CD4-positive, alpha-beta memory T cell (primary cell): ENCODE measurements around the gene AMIGO3. TPM values are rescaled to one million over a fixed set of nuclear protein-coding genes. Genes with fewer than 3 reads are reported as not detected.

Experiments
- CTCF ChIA-PET: fragments of 350-600 bp; sonication (Branson Sonifier 250); formaldehyde crosslinking; loops from one replicate; lab custom pipeline; 2021; ENCODE audit warnings: inconsistent platforms; ENCODE audit not compliant: partially characterized antibody; lab: Charles Lee
- POLR2A ChIA-PET: fragments of 350-600 bp; sonication (Branson Sonifier 250); formaldehyde crosslinking; loops from one replicate; lab custom pipeline; 2021; ENCODE audit not compliant: partially characterized antibody; lab: Charles Lee
- DNase-seq, 5 donors: peaks; one replicate each; pipeline versions ENCODE4 v3.0.0 to v3.0.0-alpha.2; 2020 to 2022; ENCODE audit warnings: mixed read lengths in 1 of 5
- H3K27ac ChIP-seq: one replicate; pipeline ENCODE4 v1.7.0; 2013; ENCODE audit warnings: low read depth, low read length
- H3K27me3 ChIP-seq: 2 replicates; pipeline ENCODE4 v1.7.0; 2013; ENCODE audit warnings: mild to moderate bottlenecking, low read length, moderate library complexity; ENCODE audit not compliant: insufficient read depth
- H3K36me3 ChIP-seq: 2 replicates; pipeline ENCODE4 v1.7.0; 2013; ENCODE audit warnings: mild to moderate bottlenecking, low read length, moderate library complexity; ENCODE audit not compliant: insufficient read depth
- H3K4me1 ChIP-seq: 2 replicates; pipeline ENCODE4 v1.7.0; 2013; ENCODE audit warnings: mild to moderate bottlenecking, low read length, moderate library complexity; ENCODE audit not compliant: insufficient read depth
- H3K4me3 ChIP-seq, 2 donors: one replicate each; pipeline ENCODE4 v1.7.0; 2013; ENCODE audit warnings: low read length in 2 of 2, mild to moderate bottlenecking in 1 of 2
- H3K9me3 ChIP-seq, 2 donors: one replicate each; pipeline ENCODE4 v1.7.0; 2013; ENCODE audit warnings: low read length in 2 of 2, control low read depth in 1 of 2; ENCODE audit not compliant: control insufficient read depth in 1 of 2
- H3K27ac Mint-ChIP-seq, 7 donors: one replicate each; pipeline ENCODE4 v1.8.0; 2020 to 2021; ENCODE audit warnings: mixed read lengths in 7 of 7, mild to moderate bottlenecking in 6 of 7, inconsistent platforms in 3 of 7, moderate library complexity in 3 of 7
- H3K27me3 Mint-ChIP-seq, 2 donors: one replicate each; pipeline ENCODE4 v1.8.0; 2020 to 2021; ENCODE audit warnings: mixed read lengths in 2 of 2
- H3K36me3 Mint-ChIP-seq, 2 donors: one replicate each; pipeline ENCODE4 v1.8.0; 2020 to 2021; ENCODE audit warnings: mixed read lengths in 2 of 2, inconsistent platforms in 1 of 2, mild to moderate bottlenecking in 1 of 2
- H3K4me1 Mint-ChIP-seq, 4 donors: one replicate each; pipeline ENCODE4 v1.8.0; 2020 to 2021; ENCODE audit warnings: mixed read lengths in 4 of 4, mild to moderate bottlenecking in 1 of 4
- H3K4me3 Mint-ChIP-seq, 8 donors: one replicate each; pipeline ENCODE4 v1.8.0; 2020 to 2021; ENCODE audit warnings: mixed read lengths in 8 of 8, mild to moderate bottlenecking in 7 of 8, moderate library complexity in 6 of 8, inconsistent platforms in 3 of 8
- H3K9me3 Mint-ChIP-seq, 8 donors: one replicate each; pipeline ENCODE4 v1.8.0; 2020 to 2021; ENCODE audit warnings: mixed read lengths in 8 of 8, mild to moderate bottlenecking in 5 of 8, inconsistent platforms in 3 of 8, moderate library complexity in 1 of 8
- intact Hi-C: fragments of 100-400 bp; cut with micrococcal nuclease; formaldehyde crosslinking; loops from one replicate; pipeline ENCODE4 v1.15.1; 2023
- polyA plus RNA-seq, 2 donors: library from polyadenylated mRNA; unstranded; fragments of 300-500 nt; fragmentation: Illumina TruSeq; gene quantifications; one replicate each; pipeline ENCODE4 v1.2.3, GENCODE V29; 2021
- total RNA-seq, 2 experiments: library from RNA; stranded (reverse); gene quantifications; one replicate each; pipeline ENCODE4 v1.2.3, GENCODE V29; 2021

Gene AMIGO3
- total and polyA plus RNA-seq, 4 experiments from 2014 or later = not detected

- Mint-ChIP-seq H3K4me1 (peaks cover 8 to 33% (median 22%) of the 10 kb centered on the region in 4 donors), H3K27me3 (no peaks in the 10 kb centered on the region), H3K36me3 (peaks cover 0 to 25% of the 10 kb centered on the region in 2 donors), H3K4me3 (peak overlapping the region in 4 of 8 donors; percentile 21 to 46 (median 26)), H3K27ac (no peak overlapping the region), H3K9me3 (no peaks in the 10 kb centered on the region)
- POLR2A ChIA-PET = interaction anchor here (0.6 to 1.0 kb wide), 2 partner anchors 11 to 122 kb away, joined by 3 read pairs; no protein-coding TSS in a partner anchor
- H3K4me1 ChIP-seq = peaks cover 26% of the 10 kb centered on the region
- no peaks in the 10 kb centered on the region for H3K27me3 ChIP-seq
- H3K4me3 ChIP-seq = no peak overlapping the region
- peak in 1 of 5 donors; percentile 24 for DNase-seq
- no peak overlapping the region for H3K27ac ChIP-seq
- H3K36me3 ChIP-seq = peaks cover 12% of the 10 kb centered on the region
- no peaks in the 10 kb centered on the region for H3K9me3 ChIP-seq
- intact Hi-C loops = no loop called here
- CTCF ChIA-PET = interaction anchor here (2.7 kb wide), 1 partner anchor 13 kb away, joined by 9 read pairs; no protein-coding TSS in a partner anchor
Observed at GRCh38 chr3:49717211-49717958, 2.1 kb downstream of the AMIGO3 start.

GRCh38 chr3:49716691-49717210 is 2.7 kb downstream of the AMIGO3 start:
- Histone ChIP-seq H3K9me3 (no peaks in the 10 kb centered on the region), H3K27me3 (no peaks in the 10 kb centered on the region), H3K4me3 (no peak overlapping the region), H3K4me1 (peaks cover 25% of the 10 kb centered on the region), H3K36me3 (peaks cover 6% of the 10 kb centered on the region), H3K27ac (no peak overlapping the region)
- ChIA-PET POLR2A (no interaction called here), CTCF (no interaction called here)
- H3K9me3 Mint-ChIP-seq = no peaks in the 10 kb centered on the region
- H3K27me3 Mint-ChIP-seq = no peaks in the 10 kb centered on the region
- no peak overlapping the region for H3K4me3 Mint-ChIP-seq
- H3K27ac Mint-ChIP-seq = no peak overlapping the region
- intact Hi-C loops = no loop called here
- DNase-seq = peak in 1 of 5 donors; percentile 21
- peaks cover 8 to 32% (median 22%) of the 10 kb centered on the region in 4 donors for H3K4me1 Mint-ChIP-seq
- H3K36me3 Mint-ChIP-seq = peaks cover 0 to 21% of the 10 kb centered on the region in 2 donors

GRCh38 chr3:49716169-49716568 is 3.3 kb downstream of the AMIGO3 start:
- ChIA-PET POLR2A (interaction anchor here (0.6 kb wide), 1 partner anchor 1093 kb away, joined by 3 read pairs; no protein-coding TSS in a partner anchor), CTCF (no interaction called here)
- intact Hi-C loops = no loop called here
- Mint-ChIP-seq H3K9me3 (no peaks in the 10 kb centered on the region), H3K27me3 (no peaks in the 10 kb centered on the region), H3K27ac (no peak overlapping the region), H3K4me1 (peaks cover 8 to 34% (median 22%) of the 10 kb centered on the region in 4 donors), H3K4me3 (peak overlapping the region in 2 of 8 donors; percentile 20 to 30), H3K36me3 (peaks cover 0 to 22% of the 10 kb centered on the region in 2 donors)
- Histone ChIP-seq H3K27me3 (no peaks in the 10 kb centered on the region), H3K4me1 (peaks cover 25% of the 10 kb centered on the region), H3K4me3 (no peak overlapping the region), H3K9me3 (no peaks in the 10 kb centered on the region), H3K36me3 (peaks cover under 1% of the 10 kb centered on the region), H3K27ac (no peak overlapping the region)
- peak in 1 of 5 donors; percentile 2 for DNase-seq

DNA sequence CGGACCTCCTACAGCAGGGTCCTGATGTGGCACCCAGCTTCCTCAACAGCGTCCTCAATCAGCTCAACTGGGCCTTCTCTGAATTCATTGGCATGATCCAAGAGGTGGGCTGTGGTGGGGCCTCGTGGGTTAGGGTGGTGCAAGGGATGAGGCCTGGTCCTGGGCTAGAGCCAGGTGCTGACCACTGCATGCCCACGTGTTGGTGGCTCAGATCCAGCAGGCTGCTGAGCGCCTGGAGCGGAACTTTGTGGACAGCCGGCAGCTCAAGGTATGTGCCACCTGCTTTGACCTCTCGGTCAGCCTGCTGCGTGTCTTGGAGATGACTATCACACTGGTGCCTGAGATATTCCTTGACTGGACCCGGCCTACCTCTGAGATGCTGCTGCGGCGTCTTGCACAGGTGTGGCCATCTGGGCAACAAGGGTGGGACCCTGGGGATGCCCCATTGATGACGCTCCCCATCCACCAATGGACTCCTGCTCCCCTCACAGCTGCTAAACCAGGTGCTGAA is 3.8 kb downstream of the AMIGO3 start:
- Mint-ChIP-seq H3K27me3 (no peaks in the 10 kb centered on the region), H3K9me3 (no peaks in the 10 kb centered on the region), H3K36me3 (peaks cover 0 to 18% of the 10 kb centered on the region in 2 donors), H3K27ac (no peak overlapping the region), H3K4me3 (peak overlapping the region in 1 of 8 donors; percentile 30), H3K4me1 (peaks cover 8 to 34% (median 18%) of the 10 kb centered on the region in 4 donors)
- H3K4me1 ChIP-seq = peaks cover 25% of the 10 kb centered on the region
- peak in 1 of 5 donors; percentile 15 for DNase-seq
- CTCF ChIA-PET = interaction anchor here (0.7 kb wide), 1 partner anchor 176 kb away, joined by 3 read pairs; no protein-coding TSS in a partner anchor
- H3K27me3 ChIP-seq = no peaks in the 10 kb centered on the region
- intact Hi-C loops = no loop called here
- H3K36me3 ChIP-seq = no peaks in the 10 kb centered on the region
- no peaks in the 10 kb centered on the region for H3K9me3 ChIP-seq
- POLR2A ChIA-PET = interaction anchor here (0.6 kb wide), 2 partner anchors 16 to 1093 kb away, joined by 3 read pairs; no protein-coding TSS in a partner anchor
- H3K4me3 ChIP-seq = no peak overlapping the region
- H3K27ac ChIP-seq = no peak overlapping the region

DNA sequence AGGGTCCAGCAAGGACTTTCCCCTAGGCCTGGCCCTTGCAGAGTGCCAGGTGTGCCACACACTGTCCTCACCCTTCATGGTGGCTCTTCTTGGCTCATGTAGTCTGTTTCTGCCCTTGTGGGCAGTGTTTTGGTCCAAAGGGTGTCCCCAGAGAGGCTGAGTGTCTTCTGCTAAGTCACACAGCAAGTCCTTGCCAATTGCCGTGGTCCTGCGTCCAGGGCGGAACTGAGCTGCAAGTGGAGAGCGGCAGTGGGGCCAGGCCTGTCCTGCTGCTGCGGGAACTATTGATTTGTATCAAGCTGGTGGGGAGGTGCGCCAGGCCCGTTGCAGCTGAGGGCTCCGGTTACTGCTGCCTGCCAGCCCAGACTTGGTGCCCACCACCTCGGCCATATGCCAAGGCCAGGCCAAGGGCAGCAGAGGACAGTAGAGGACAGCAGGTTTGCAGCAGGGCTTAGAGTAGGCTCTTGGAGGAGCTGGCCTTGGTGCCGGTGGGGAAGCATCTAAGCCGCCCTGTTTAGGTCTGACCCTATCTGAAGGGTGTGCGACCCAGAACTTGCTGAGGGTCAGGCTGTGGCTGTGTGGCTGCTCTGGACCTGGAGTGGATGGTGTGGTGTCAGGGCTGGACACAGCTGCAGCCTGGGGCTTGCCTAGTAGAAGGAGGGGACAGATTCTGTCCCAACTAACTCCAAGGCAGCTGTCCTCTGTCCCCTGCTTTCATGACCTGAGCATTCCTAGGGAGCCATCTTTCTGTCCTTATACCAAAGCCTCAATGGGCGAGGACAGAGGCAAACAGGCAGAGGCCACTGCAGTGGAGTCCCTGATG is 4.5 kb downstream of the AMIGO3 start:
- H3K27me3 Mint-ChIP-seq = no peaks in the 10 kb centered on the region
- H3K27ac ChIP-seq = no peak overlapping the region
- no peaks in the 10 kb centered on the region for H3K36me3 ChIP-seq
- no peaks in the 10 kb centered on the region for H3K9me3 Mint-ChIP-seq
- H3K27ac Mint-ChIP-seq = no peak overlapping the region
- CTCF ChIA-PET = interaction anchor here (0.7 kb wide), 1 partner anchor 175 kb away, joined by 3 read pairs; no protein-coding TSS in a partner anchor
- no peak overlapping the region for H3K4me3 ChIP-seq
- H3K9me3 ChIP-seq = no peaks in the 10 kb centered on the region
- H3K27me3 ChIP-seq = no peaks in the 10 kb centered on the region
- H3K36me3 Mint-ChIP-seq = peaks cover 0 to 15% of the 10 kb centered on the region in 2 donors
- peaks cover 8 to 34% (median 15%) of the 10 kb centered on the region in 4 donors for H3K4me1 Mint-ChIP-seq
- peak in 1 of 5 donors; percentile 31 for DNase-seq
- H3K4me3 Mint-ChIP-seq = peak overlapping the region in 1 of 8 donors; percentile 15
- H3K4me1 ChIP-seq = peaks cover 22% of the 10 kb centered on the region
- intact Hi-C loops = no loop called here
- POLR2A ChIA-PET = interaction anchor here (0.6 kb wide), 1 partner anchor 17 kb away, joined by 3 read pairs; no protein-coding TSS in a partner anchor

- CTCF ChIA-PET = no interaction called here
Observed at GRCh38 chr3:49713336-49714105, 6.0 kb downstream of the AMIGO3 start.

More at GRCh38 chr3:49713336-49714105, 6.0 kb downstream of the AMIGO3 start:
- H3K9me3 ChIP-seq = no peaks in the 10 kb centered on the region
- POLR2A ChIA-PET = interaction anchor here (0.7 to 1.5 kb wide), 3 partner anchors 10 to 90 kb away, joined by 3 read pairs; partner anchors contain the start of genes MST1 and RNF123
- H3K27me3 Mint-ChIP-seq = no peaks in the 10 kb centered on the region
- H3K4me1 ChIP-seq = peaks cover 14% of the 10 kb centered on the region
- peaks cover 0 to 6% of the 10 kb centered on the region in 2 donors for H3K36me3 Mint-ChIP-seq
- no peaks in the 10 kb centered on the region for H3K36me3 ChIP-seq
- no peak overlapping the region for H3K4me3 ChIP-seq
- intact Hi-C loops = no loop called here
- no peak for DNase-seq
- H3K27ac ChIP-seq = no peak overlapping the region
- H3K9me3 Mint-ChIP-seq = no peaks in the 10 kb centered on the region
- H3K4me1 Mint-ChIP-seq = peaks cover 0 to 20% (median 5%) of the 10 kb centered on the region in 4 donors
- no peak overlapping the region for H3K27ac Mint-ChIP-seq
- no peak overlapping the region for H3K4me3 Mint-ChIP-seq
- no peaks in the 10 kb centered on the region for H3K27me3 ChIP-seq
